HEK293 (cell line): Measurements from ENCODE around the gene NUP62.

ENCODE experiments used
- CTCF ChIA-PET: fragments of 350-600 bp; formaldehyde crosslinking; extraction: SDS; loops from one replicate; lab custom pipeline; 2021; ENCODE audit warnings: antibody characterized with exemption; lab: Yijun Ruan, JAX
- POLR2A ChIA-PET: fragments of 300-600 bp; formaldehyde crosslinking; extraction: SDS; loops from one replicate; lab custom pipeline; 2020; ENCODE audit warnings: antibody characterized with exemption, inconsistent platforms; lab: Yijun Ruan, JAX
- H3K27ac ChIP-seq: fragments of 200-500 bp; sonication (Bioruptor generic); 2 replicates; pipeline ENCODE4 v1.5.1; 2014; ENCODE audit warnings: low read depth, low read length, control low read depth, inconsistent platforms; ENCODE audit errors: extremely low read depth
- H3K36me3 ChIP-seq, 2 experiments: fragments of 200-500 bp in 1 of 2; sonication (Bioruptor generic) in 1 of 2; 1 replicate in 1 of 2; 2 replicates in 1 of 2; pipeline ENCODE4 v1.5.1; 2014 to 2017; ENCODE audit warnings: inconsistent platforms in 2 of 2, low read length in 2 of 2; ENCODE audit not compliant: control insufficient read depth in 2 of 2, insufficient read depth in 1 of 2
- H3K4me1 ChIP-seq: fragments of 200-500 bp; sonication (Bioruptor generic); 2 replicates; pipeline ENCODE4 v1.5.1; 2014; ENCODE audit warnings: mild to moderate bottlenecking, low read length, inconsistent platforms; ENCODE audit not compliant: control insufficient read depth, insufficient read depth
- H3K4me3 ChIP-seq: 2 replicates; pipeline ENCODE4 v1.5.1; 2011; ENCODE audit warnings: low read depth, mild to moderate bottlenecking, control low read depth, low read length, moderate library complexity
- H3K9me3 ChIP-seq: fragments of 200-500 bp; sonication (Bioruptor generic); 2 replicates; pipeline ENCODE4 v1.5.1; 2014; ENCODE audit warnings: low read depth, low read length, inconsistent platforms; ENCODE audit not compliant: control insufficient read depth, insufficient read depth
- HOXA7 ChIP-seq: sonication (generic); formaldehyde crosslinking; IDR thresholded peaks from 2 replicates; pipeline ENCODE4 v1.8.1; 2022; ENCODE audit warnings: missing genetic modification reagents, borderline replicate concordance
- KLF10 ChIP-seq: fragments of 450-650 bp; IDR thresholded peaks from 2 replicates; pipeline ENCODE4 v1.5.1; 2018; ENCODE audit warnings: missing biosample characterization, mild to moderate bottlenecking, missing genetic modification characterization
- RBAK ChIP-seq: fragments of 450-650 bp; formaldehyde crosslinking; IDR thresholded peaks from 2 replicates; pipeline ENCODE4 v1.5.1; 2016; ENCODE audit warnings: missing biosample characterization, missing genetic modification characterization
- SP2 ChIP-seq: fragments of 450-650 bp; formaldehyde crosslinking; IDR thresholded peaks from 2 replicates; pipeline ENCODE4 v1.5.1; 2016; ENCODE audit warnings: missing biosample characterization, missing genetic modification characterization
- ZNF114 ChIP-seq: fragments of 450-650 bp; formaldehyde crosslinking; IDR thresholded peaks from 2 replicates; pipeline ENCODE4 v1.5.0; 2017; ENCODE audit warnings: missing biosample characterization, missing genetic modification characterization
- ZNF169 ChIP-seq: fragments of 450-650 bp; formaldehyde crosslinking; IDR thresholded peaks from 2 replicates; pipeline ENCODE4 v1.5.1; 2016; ENCODE audit warnings: missing biosample characterization, missing genetic modification characterization
- ZNF341 ChIP-seq: fragments of 450-650 bp; formaldehyde crosslinking; IDR thresholded peaks from 2 replicates; pipeline ENCODE4; 2016; ENCODE audit warnings: low read depth, missing biosample characterization, missing genetic modification characterization
- ZNF362 ChIP-seq: fragments of 450-650 bp; formaldehyde crosslinking; IDR thresholded peaks from 2 replicates; pipeline ENCODE4 v1.5.1; 2016; ENCODE audit warnings: missing biosample characterization, missing genetic modification characterization
- ZNF449 ChIP-seq: fragments of 450-650 bp; formaldehyde crosslinking; IDR thresholded peaks from 2 replicates; pipeline ENCODE4 v1.5.1; 2017; ENCODE audit warnings: missing biosample characterization, mild to moderate bottlenecking, missing genetic modification characterization, moderate library complexity
- ZNF513 ChIP-seq: fragments of 450-650 bp; IDR thresholded peaks from 2 replicates; pipeline ENCODE4 v1.5.1; 2018; ENCODE audit warnings: missing biosample characterization, missing genetic modification characterization
- ZNF660 ChIP-seq: fragments of 450-650 bp; IDR thresholded peaks from 2 replicates; pipeline ENCODE4 v1.5.1; 2018; ENCODE audit warnings: missing biosample characterization, mild to moderate bottlenecking, missing genetic modification characterization
- ZNF76 ChIP-seq: fragments of 450-650 bp; formaldehyde crosslinking; IDR thresholded peaks from 2 replicates; pipeline ENCODE4; 2016; ENCODE audit warnings: low read depth, missing biosample characterization, missing genetic modification characterization, borderline replicate concordance
- ZNF777 ChIP-seq: fragments of 450-650 bp; formaldehyde crosslinking; IDR thresholded peaks from 2 replicates; pipeline ENCODE4 v1.5.1; 2017; ENCODE audit warnings: missing biosample characterization, missing genetic modification characterization, borderline replicate concordance
- ZSCAN16 ChIP-seq: fragments of 450-650 bp; formaldehyde crosslinking; IDR thresholded peaks from 2 replicates; pipeline ENCODE4 v1.5.1; 2016; ENCODE audit warnings: missing biosample characterization, missing genetic modification characterization
- ZSCAN4 ChIP-seq: fragments of 450-650 bp; formaldehyde crosslinking; IDR thresholded peaks from 2 replicates; pipeline ENCODE4 v1.5.1; 2017; ENCODE audit warnings: missing biosample characterization, missing genetic modification characterization
- TF ChIP-seq, protein P1 (sequence below): fragments of 450-650 bp; formaldehyde crosslinking; IDR thresholded peaks from 2 replicates; pipeline ENCODE4 v1.5.1; 2016; ENCODE audit warnings: missing biosample characterization, missing genetic modification characterization
- TF ChIP-seq, protein P2 (sequence below): fragments of 450-650 bp; formaldehyde crosslinking; conservative IDR thresholded peaks from 2 replicates; pipeline ENCODE4 v1.5.1; 2016; ENCODE audit warnings: low read depth, missing biosample characterization, missing genetic modification characterization
- TF ChIP-seq, protein P3 (sequence below): sonication (generic); formaldehyde crosslinking; IDR thresholded peaks from 2 replicates; pipeline ENCODE4 v1.8.1; 2022; ENCODE audit warnings: mild to moderate bottlenecking, moderate library complexity, missing genetic modification reagents

Gene NUP62

GRCh38 chr19:49880162-49880869 lies 49.0 kb downstream of the NUP62 start:
- POLR2A ChIA-PET = interaction anchor here (0.7 to 1.2 kb wide), 3 partner anchors 12 to 34 kb away, joined by 3 to 4 read pairs (median 4); no protein-coding TSS in a partner anchor
- Histone ChIP-seq H3K27ac (no peak overlapping the region), H3K36me3 (peaks cover 7 to 62% of the 10 kb centered on the region in 2 experiments; a peak in 2 of 3 replicates), H3K4me3 (no peak overlapping the region), H3K9me3 (no peaks in the 10 kb centered on the region), H3K4me1 (peaks cover 8% of the 10 kb centered on the region)
- CTCF ChIA-PET = interaction anchor here (0.6 to 0.7 kb wide), 2 partner anchors 378 to 738 kb away, joined by 3 to 4 read pairs; no protein-coding TSS in a partner anchor
- TF ChIP-seq ZNF660 (tag by site-specific recombination) (no peak), HOXA7 (no peak), KLF10 (tag by site-specific recombination) (no peak), ZNF341 (tag by site-specific recombination) (no peak), ZNF169 (tag by site-specific recombination) (no peak), ZNF777 (tag by site-specific recombination) (no peak), ZNF114 (no peak), ZNF449 (tag by site-specific recombination) (no peak)
- TF ChIP-seq, protein P1, sequence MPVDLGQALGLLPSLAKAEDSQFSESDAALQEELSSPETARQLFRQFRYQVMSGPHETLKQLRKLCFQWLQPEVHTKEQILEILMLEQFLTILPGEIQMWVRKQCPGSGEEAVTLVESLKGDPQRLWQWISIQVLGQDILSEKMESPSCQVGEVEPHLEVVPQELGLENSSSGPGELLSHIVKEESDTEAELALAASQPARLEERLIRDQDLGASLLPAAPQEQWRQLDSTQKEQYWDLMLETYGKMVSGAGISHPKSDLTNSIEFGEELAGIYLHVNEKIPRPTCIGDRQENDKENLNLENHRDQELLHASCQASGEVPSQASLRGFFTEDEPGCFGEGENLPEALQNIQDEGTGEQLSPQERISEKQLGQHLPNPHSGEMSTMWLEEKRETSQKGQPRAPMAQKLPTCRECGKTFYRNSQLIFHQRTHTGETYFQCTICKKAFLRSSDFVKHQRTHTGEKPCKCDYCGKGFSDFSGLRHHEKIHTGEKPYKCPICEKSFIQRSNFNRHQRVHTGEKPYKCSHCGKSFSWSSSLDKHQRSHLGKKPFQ (tag by site-specific recombination) = no peak

GRCh38 chr19:49879243-49879963 lies 49.9 kb downstream of the NUP62 start:
- Histone ChIP-seq H3K27ac (no peak overlapping the region), H3K9me3 (no peaks in the 10 kb centered on the region), H3K4me1 (peaks cover 9% of the 10 kb centered on the region), H3K36me3 (peaks cover 3 to 60% of the 10 kb centered on the region in 2 experiments; a peak in 2 of 3 replicates), H3K4me3 (no peak overlapping the region)
- POLR2A ChIA-PET = interaction anchor here (0.5 to 1.0 kb wide), 6 partner anchors 9 to 113 kb away, joined by 3 to 6 read pairs (median 3); partner anchors contain the start of genes AP2A1, ATF5 and NUP62
- CTCF ChIA-PET = interaction anchor here (0.5 to 0.8 kb wide), 3 partner anchors 39 to 194 kb away, joined by 3 to 4 read pairs (median 3); no protein-coding TSS in a partner anchor
- TF ChIP-seq, protein P2, sequence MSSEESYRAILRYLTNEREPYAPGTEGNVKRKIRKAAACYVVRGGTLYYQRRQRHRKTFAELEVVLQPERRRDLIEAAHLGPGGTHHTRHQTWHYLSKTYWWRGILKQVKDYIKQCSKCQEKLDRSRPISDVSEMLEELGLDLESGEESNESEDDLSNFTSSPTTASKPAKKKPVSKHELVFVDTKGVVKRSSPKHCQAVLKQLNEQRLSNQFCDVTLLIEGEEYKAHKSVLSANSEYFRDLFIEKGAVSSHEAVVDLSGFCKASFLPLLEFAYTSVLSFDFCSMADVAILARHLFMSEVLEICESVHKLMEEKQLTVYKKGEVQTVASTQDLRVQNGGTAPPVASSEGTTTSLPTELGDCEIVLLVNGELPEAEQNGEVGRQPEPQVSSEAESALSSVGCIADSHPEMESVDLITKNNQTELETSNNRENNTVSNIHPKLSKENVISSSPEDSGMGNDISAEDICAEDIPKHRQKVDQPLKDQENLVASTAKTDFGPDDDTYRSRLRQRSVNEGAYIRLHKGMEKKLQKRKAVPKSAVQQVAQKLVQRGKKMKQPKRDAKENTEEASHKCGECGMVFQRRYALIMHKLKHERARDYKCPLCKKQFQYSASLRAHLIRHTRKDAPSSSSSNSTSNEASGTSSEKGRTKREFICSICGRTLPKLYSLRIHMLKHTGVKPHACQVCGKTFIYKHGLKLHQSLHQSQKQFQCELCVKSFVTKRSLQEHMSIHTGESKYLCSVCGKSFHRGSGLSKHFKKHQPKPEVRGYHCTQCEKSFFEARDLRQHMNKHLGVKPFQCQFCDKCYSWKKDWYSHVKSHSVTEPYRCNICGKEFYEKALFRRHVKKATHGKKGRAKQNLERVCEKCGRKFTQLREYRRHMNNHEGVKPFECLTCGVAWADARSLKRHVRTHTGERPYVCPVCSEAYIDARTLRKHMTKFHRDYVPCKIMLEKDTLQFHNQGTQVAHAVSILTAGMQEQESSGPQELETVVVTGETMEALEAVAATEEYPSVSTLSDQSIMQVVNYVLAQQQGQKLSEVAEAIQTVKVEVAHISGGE (tag by site-specific recombination) = peak; percentile 38; the same call in 1 of the 2 replicates
- TF ChIP-seq RBAK (tag by site-specific recombination) (no peak), ZSCAN4 (no peak), SP2 (tag by site-specific recombination) (peak; percentile 40), ZNF362 (tag by site-specific recombination) (peak; percentile 87), ZNF513 (peak; percentile 94), ZNF76 (tag by site-specific recombination) (no peak), ZSCAN16 (no peak)
- TF ChIP-seq, protein P3, sequence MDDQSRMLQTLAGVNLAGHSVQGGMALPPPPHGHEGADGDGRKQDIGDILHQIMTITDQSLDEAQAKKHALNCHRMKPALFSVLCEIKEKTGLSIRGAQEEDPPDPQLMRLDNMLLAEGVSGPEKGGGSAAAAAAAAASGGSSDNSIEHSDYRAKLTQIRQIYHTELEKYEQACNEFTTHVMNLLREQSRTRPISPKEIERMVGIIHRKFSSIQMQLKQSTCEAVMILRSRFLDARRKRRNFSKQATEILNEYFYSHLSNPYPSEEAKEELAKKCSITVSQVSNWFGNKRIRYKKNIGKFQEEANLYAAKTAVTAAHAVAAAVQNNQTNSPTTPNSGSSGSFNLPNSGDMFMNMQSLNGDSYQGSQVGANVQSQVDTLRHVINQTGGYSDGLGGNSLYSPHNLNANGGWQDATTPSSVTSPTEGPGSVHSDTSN = no peak
